Jurkat, Clone E6-1 (cell line): Measurements from ENCODE around the gene DUSP9.
"Not testable (repeated sequence)": the region's sequence is repeated elsewhere in the genome, so short reads cannot be mapped to it uniquely, and the experiment has no call there.

Experiments
- DNase-seq: peaks from one replicate; pipeline ENCODE4 v3.0.0-alpha.2; 2011; ENCODE audit warnings: low read depth, low spot score
- H3K4me3 ChIP-seq: 2 replicates; pipeline ENCODE4 v1.5.1; 2011; ENCODE audit warnings: mild to moderate bottlenecking, low read length, control low read depth, moderate library complexity

DUSP9 gene

GRCh38 chrX:153699210-153699783 lies 52.3 kb downstream of the DUSP9 start:
- H3K4me3 ChIP-seq, DNase-seq: not testable (repeated sequence)

- not testable (repeated sequence) for H3K4me3 ChIP-seq, DNase-seq
Measured at GRCh38 chrX:153699784-153700371, 52.9 kb downstream of the DUSP9 start.

- H3K4me3 ChIP-seq: no peak overlapping the region
- DNase-seq: no peak
Measured at GRCh38 chrX:153700376-153700945, 53.5 kb downstream of the DUSP9 start.
